ENCODE results near the gene TRIM24. TPM values are rescaled to one million over a fixed set of nuclear protein-coding genes. Genes with fewer than 3 reads are reported as not detected.

TRIM24 gene
- total RNA-seq, 2 experiments from 2014 or later: 14.1 to 16.0 TPM

DNA sequence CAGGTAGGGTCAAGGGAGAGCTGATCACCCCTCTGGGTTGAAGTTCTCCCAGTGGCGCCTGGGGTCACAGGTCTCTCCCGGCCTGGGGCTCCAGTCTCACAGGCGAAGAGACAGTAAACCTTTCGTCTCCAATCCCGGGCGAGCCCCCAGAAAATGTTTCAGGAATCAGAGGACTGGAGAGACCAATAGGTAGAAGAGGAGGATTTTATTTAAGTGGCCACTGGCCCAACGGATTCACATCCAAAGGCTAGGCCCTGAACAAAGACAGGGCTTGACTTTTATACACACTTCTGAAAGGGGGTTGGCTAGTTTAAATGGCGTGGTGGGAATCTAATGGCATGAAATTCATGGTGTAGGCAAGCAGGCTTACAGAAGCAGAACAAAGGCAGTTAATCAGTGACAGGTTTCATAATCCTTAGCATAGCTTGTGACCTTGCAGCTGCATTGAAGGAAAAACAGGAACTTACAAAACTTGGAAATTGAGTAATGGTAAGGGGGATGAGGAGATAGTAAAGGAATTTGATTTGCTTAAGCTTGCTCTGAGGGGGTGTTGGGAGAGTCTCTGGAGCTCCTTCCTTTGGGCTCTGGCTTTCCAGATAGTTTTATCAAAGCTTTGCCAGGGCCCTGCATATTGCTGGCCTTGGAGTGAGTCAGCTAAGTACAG lies 105.5 kb downstream of the TRIM24 start:
- Histone ChIP-seq H3K4me3 (ENCODE audit: low read length) (no peak overlapping the region), H3K36me3 (ENCODE audit: insufficient read depth, low read length) (peaks cover 80% of the 10 kb centered on the region), H3K27me3 (ENCODE audit: control insufficient read depth in 1 of 2, insufficient read depth in 2 of 2, low read length in 2 of 2) (no peaks in the 10 kb centered on the region), H3K27ac (ENCODE audit: low read depth in 1 of 2, low read length in 2 of 2) (no peak overlapping the region), H3K4me1 (ENCODE audit: insufficient read depth, low read length) (no peaks in the 10 kb centered on the region), H3K9me3 (ENCODE audit: control insufficient read depth in 1 of 2, insufficient read depth in 1 of 2, low read length in 2 of 2) (peaks cover 27 to 41% of the 10 kb centered on the region in 2 experiments)
- peaks cover 98% of the 10 kb centered on the region for H3K36me3 Mint-ChIP-seq (ENCODE audit: low read depth)
- H3K9me3 Mint-ChIP-seq: peaks cover 21% of the 10 kb centered on the region
- POLR2A ChIA-PET: no interaction called here
- ATAC-seq (ENCODE audit: poor library complexity) (no peak), DNase-seq (no peak)
- no peak overlapping the region for H3K27ac Mint-ChIP-seq
- H3K4me1 Mint-ChIP-seq (ENCODE audit: low read depth): no peaks in the 10 kb centered on the region
- H3K4me3 Mint-ChIP-seq: no peak overlapping the region
- TF ChIP-seq, protein P1, sequence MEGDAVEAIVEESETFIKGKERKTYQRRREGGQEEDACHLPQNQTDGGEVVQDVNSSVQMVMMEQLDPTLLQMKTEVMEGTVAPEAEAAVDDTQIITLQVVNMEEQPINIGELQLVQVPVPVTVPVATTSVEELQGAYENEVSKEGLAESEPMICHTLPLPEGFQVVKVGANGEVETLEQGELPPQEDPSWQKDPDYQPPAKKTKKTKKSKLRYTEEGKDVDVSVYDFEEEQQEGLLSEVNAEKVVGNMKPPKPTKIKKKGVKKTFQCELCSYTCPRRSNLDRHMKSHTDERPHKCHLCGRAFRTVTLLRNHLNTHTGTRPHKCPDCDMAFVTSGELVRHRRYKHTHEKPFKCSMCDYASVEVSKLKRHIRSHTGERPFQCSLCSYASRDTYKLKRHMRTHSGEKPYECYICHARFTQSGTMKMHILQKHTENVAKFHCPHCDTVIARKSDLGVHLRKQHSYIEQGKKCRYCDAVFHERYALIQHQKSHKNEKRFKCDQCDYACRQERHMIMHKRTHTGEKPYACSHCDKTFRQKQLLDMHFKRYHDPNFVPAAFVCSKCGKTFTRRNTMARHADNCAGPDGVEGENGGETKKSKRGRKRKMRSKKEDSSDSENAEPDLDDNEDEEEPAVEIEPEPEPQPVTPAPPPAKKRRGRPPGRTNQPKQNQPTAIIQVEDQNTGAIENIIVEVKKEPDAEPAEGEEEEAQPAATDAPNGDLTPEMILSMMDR (IDR thresholded peaks at IDR 0.05): no peak
- intact Hi-C loops (cut with DNase I, micrococcal nuclease): no loop called here
- H3K27me3 Mint-ChIP-seq: no peaks in the 10 kb centered on the region
- CTCF ChIA-PET: no interaction called here

DNA sequence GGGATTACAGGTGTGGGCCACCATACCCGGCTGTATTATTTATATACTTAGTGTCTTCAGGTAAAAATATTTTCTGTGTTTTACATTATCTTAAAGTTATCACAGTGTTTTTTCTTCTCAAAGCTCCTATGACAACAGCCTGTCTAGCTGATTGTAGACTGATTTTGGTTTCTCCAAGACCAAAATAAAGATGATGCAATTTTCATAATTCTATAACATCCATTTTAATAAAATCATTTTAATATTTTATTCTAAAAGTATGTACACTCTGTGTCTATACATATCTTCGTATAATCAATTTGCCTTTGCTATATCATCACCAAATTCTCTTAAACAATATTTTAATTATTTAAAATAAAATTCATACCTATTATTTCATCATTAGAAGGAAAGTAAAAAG lies 108.6 kb downstream of the TRIM24 start:
- ChIA-PET CTCF (interaction anchor here (0.6 to 0.7 kb wide), 2 partner anchors 10 to 109 kb away, joined by 3 read pairs; partner anchors contain the start of gene TRIM24), POLR2A (no interaction called here)
- Histone ChIP-seq H3K27me3 (ENCODE audit: control insufficient read depth in 1 of 2, insufficient read depth in 2 of 2, low read length in 2 of 2) (no peaks in the 10 kb centered on the region), H3K4me3 (ENCODE audit: low read length) (no peak overlapping the region), H3K4me1 (ENCODE audit: insufficient read depth, low read length) (no peaks in the 10 kb centered on the region), H3K27ac (ENCODE audit: low read depth in 1 of 2, low read length in 2 of 2) (no peak overlapping the region), H3K9me3 (ENCODE audit: control insufficient read depth in 1 of 2, insufficient read depth in 1 of 2, low read length in 2 of 2) (peaks cover 21 to 29% of the 10 kb centered on the region in 2 experiments), H3K36me3 (ENCODE audit: insufficient read depth, low read length) (peaks cover 66% of the 10 kb centered on the region)
- H3K4me1 Mint-ChIP-seq (ENCODE audit: low read depth): no peaks in the 10 kb centered on the region
- intact Hi-C loops (cut with DNase I, micrococcal nuclease): no loop called here
- peaks cover 97% of the 10 kb centered on the region for H3K36me3 Mint-ChIP-seq (ENCODE audit: low read depth)
- H3K4me3 Mint-ChIP-seq: no peak overlapping the region
- H3K27me3 Mint-ChIP-seq: no peaks in the 10 kb centered on the region
- no peak for DNase-seq
- TF ChIP-seq, protein P1 (IDR thresholded peaks at IDR 0.05): no peak
- H3K27ac Mint-ChIP-seq: no peak overlapping the region
- H3K9me3 Mint-ChIP-seq: peaks cover 10% of the 10 kb centered on the region
- no peak for ATAC-seq (ENCODE audit: poor library complexity)

DNA sequence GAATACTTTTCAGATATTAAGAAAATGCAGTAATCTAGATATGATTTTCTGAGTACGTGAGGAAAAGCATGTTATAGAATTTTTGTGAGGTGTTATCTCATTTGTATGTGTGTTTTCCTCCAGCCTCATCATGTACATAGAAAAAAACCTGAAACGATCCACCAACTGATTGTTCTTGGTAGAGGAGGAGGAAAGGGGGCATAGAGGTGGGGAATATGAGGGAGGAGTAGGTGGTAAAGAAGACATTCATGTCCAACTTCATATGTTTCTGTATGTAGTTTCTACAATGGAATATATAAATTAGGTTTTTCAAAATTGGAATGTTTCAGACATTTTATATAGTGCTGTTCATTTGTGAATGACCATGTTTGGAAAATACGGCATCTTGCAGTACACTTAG lies 109.4 kb downstream of the TRIM24 start:
- TF ChIP-seq, protein P1 (IDR thresholded peaks at IDR 0.05): no peak
- Mint-ChIP-seq H3K27me3 (no peaks in the 10 kb centered on the region), H3K4me1 (ENCODE audit: low read depth) (no peaks in the 10 kb centered on the region), H3K36me3 (ENCODE audit: low read depth) (peaks cover 97% of the 10 kb centered on the region), H3K9me3 (peaks cover 7% of the 10 kb centered on the region), H3K27ac (no peak overlapping the region), H3K4me3 (no peak overlapping the region)
- Histone ChIP-seq H3K9me3 (ENCODE audit: control insufficient read depth in 1 of 2, insufficient read depth in 1 of 2, low read length in 2 of 2) (peaks cover 17 to 21% of the 10 kb centered on the region in 2 experiments), H3K4me3 (ENCODE audit: low read length) (no peak overlapping the region), H3K27me3 (ENCODE audit: control insufficient read depth in 1 of 2, insufficient read depth in 2 of 2, low read length in 2 of 2) (no peaks in the 10 kb centered on the region), H3K27ac (ENCODE audit: low read depth in 1 of 2, low read length in 2 of 2) (no peak overlapping the region), H3K4me1 (ENCODE audit: insufficient read depth, low read length) (no peaks in the 10 kb centered on the region), H3K36me3 (ENCODE audit: insufficient read depth, low read length) (peaks cover 64% of the 10 kb centered on the region)
- intact Hi-C loops (cut with DNase I, micrococcal nuclease): no loop called here
- ATAC-seq (ENCODE audit: poor library complexity) (no peak), DNase-seq (no peak)
- CTCF ChIA-PET: interaction anchor here (1.3 kb wide), 1 partner anchor 9 kb away, joined by 3 read pairs; no protein-coding TSS in a partner anchor
- POLR2A ChIA-PET: no interaction called here
